GM19035 (cell line): ENCODE data around the gene NOMO2.
A peak's percentile ranks its signal among the peaks of the same experiment; 100 is the strongest.
"Not testable (repeated sequence)": the region's sequence is repeated elsewhere in the genome, so short reads cannot be mapped to it uniquely, and the experiment has no call there.

Source experiments
- ATAC-seq: cut with Tn5 transposase; IDR thresholded peaks from one replicate; pipeline ENCODE4 v1.9.1; 2021; ENCODE audit not compliant: unreplicated experiment

The NOMO2 gene, protein sequence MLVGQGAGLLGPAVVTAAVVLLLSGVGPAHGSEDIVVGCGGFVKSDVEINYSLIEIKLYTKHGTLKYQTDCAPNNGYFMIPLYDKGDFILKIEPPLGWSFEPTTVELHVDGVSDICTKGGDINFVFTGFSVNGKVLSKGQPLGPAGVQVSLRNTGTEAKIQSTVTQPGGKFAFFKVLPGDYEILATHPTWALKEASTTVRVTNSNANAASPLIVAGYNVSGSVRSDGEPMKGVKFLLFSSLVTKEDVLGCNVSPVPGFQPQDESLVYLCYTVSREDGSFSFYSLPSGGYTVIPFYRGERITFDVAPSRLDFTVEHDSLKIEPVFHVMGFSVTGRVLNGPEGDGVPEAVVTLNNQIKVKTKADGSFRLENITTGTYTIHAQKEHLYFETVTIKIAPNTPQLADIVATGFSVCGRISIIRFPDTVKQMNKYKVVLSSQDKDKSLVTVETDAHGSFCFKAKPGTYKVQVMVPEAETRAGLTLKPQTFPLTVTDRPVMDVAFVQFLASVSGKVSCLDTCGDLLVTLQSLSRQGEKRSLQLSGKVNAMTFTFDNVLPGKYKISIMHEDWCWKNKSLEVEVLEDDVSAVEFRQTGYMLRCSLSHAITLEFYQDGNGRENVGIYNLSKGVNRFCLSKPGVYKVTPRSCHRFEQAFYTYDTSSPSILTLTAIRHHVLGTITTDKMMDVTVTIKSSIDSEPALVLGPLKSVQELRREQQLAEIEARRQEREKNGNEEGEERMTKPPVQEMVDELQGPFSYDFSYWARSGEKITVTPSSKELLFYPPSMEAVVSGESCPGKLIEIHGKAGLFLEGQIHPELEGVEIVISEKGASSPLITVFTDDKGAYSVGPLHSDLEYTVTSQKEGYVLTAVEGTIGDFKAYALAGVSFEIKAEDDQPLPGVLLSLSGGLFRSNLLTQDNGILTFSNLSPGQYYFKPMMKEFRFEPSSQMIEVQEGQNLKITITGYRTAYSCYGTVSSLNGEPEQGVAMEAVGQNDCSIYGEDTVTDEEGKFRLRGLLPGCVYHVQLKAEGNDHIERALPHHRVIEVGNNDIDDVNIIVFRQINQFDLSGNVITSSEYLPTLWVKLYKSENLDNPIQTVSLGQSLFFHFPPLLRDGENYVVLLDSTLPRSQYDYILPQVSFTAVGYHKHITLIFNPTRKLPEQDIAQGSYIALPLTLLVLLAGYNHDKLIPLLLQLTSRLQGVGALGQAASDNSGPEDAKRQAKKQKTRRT

DNA sequence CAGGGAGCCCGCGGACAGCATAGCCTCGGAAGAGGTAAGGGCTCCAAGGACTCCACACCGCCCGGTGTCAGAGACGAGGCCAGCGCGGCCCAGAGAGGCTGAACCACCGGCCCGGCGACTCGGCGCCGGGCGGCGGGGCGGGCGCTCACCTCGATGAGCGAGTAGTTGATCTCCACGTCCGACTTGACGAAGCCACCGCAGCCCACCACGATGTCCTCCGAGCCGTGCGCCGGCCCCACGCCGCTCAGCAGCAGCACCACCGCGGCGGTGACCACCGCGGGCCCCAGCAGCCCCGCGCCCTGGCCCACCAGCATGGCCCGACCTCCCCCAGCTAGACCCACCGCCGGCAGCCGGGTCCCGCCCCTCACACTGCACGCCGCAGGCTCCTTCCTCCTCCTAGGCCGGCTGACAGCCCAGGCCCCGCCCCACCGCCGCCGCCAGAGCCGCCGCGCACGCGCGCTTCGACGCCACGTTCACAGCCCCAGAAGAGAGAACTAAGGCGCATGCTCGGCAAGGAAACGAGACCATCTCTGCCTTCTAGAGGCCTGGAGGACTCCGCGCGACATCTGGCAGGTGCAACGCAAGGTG is at the start of gene NOMO2:
Gene NOMO2, minus strand, starts transcription at position 371 of the 588 bp plus-strand sequence. Its CDS starts 57 bp downstream, at position 314.
- peak; percentile 92 for ATAC-seq

- ATAC-seq: not testable (repeated sequence)
These were observed 48.4 kb upstream of the NOMO2 start for GRCh38 chr16:18610147-18610803.

- ATAC-seq: not testable (repeated sequence)
These were observed 46.4 kb upstream of the NOMO2 start for GRCh38 chr16:18608271-18608670.

GRCh38 chr16:18603572-18604246 is 41.8 kb upstream of the NOMO2 start:
- ATAC-seq: not testable (repeated sequence)

- ATAC-seq: not testable (repeated sequence)
These were observed 36.7 kb upstream of the NOMO2 start for GRCh38 chr16:18598582-18598981.

DNA sequence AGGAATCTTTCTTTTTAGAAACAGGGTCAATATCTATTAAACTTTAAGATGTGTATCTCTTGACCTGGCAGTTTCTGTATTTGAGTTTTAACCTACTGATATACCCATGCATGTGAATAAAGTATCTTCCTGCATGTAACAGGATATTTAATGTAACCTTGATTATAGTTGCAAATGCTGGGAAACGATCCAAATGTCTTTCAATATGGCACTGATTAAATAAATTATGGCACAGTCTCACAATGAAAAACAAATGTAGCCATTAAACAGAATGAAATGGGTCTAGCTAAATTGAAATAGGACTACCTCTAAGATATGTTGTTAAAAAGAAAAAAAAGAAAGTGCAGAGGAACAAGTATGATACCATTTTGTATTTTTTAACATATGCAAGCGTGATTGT is 35.8 kb upstream of the NOMO2 start:
- not testable (repeated sequence) for ATAC-seq

DNA sequence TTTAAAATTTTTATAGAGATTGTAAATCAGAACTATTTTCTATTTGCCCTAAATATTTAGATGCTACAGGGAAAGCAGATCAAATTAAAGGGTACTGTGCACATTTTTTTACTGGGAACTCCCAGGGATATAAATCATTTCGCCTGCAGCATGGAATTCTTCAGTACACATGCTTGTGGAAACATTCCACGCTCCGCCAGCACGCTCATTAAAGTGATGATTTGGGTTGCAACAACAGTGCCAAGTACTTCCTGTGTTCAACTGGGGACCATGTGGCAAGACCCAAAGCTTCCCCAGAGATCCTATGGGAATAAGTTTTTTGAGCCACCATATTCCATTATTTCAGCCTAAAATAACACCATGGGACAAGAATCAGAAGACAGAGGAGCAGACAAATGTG is 35.4 kb upstream of the NOMO2 start:
- not testable (repeated sequence) for ATAC-seq

GRCh38 chr16:18595796-18596195 is 33.9 kb upstream of the NOMO2 start:
- not testable (repeated sequence) for ATAC-seq

- not testable (repeated sequence) for ATAC-seq
These were observed 33.0 kb upstream of the NOMO2 start for GRCh38 chr16:18594880-18595279.

DNA sequence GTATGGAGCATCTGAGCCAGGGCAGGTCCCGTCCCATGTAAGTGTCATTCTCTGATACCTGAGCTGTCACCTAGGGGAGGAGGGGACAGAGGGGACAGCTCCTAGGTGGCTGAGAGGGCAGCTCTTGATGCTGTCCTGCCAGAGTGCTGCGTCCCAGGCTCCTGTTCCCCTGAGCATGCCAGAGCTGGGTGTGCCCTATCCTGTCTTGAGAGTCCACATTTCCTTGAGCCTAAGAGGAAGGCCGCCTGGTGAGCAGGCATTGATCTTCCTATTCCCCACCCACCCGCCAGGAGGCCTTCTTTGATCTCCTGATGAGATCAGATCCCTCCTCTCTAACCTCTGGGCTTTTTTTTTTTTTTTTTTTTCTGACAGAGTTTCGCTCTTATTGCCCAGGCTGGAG is 32.0 kb upstream of the NOMO2 start:
- not testable (repeated sequence) for ATAC-seq

GRCh38 chr16:18592982-18593381 is 31.1 kb upstream of the NOMO2 start:
- ATAC-seq: not testable (repeated sequence)

- not testable (repeated sequence) for ATAC-seq
These were observed 30.0 kb upstream of the NOMO2 start for GRCh38 chr16:18591908-18592307.

GRCh38 chr16:18591441-18591840 is 29.5 kb upstream of the NOMO2 start:
- not testable (repeated sequence) for ATAC-seq

DNA sequence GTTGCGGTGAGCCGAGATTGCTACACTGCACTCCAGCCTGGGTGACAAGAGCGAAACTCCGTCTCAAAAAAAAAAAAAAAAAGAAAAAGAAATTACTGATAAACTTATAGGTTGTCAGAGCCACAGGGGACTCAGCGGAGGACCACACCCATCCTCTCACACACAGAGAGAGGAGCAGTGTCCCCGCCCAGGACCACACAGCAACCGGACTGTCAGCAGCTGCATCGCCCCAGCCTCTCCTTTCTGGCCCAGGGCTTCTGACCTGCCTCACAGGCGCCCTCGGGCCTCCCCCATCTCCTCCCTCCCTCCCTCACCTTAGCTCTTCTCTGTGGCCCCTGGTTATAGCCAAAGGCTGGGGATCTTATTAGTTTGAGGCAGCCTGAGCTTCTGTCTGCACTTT is 27.9 kb upstream of the NOMO2 start:
- not testable (repeated sequence) for ATAC-seq

GRCh38 chr16:18586560-18587540 is 25.0 kb upstream of the NOMO2 start:
- not testable (repeated sequence) for ATAC-seq

DNA sequence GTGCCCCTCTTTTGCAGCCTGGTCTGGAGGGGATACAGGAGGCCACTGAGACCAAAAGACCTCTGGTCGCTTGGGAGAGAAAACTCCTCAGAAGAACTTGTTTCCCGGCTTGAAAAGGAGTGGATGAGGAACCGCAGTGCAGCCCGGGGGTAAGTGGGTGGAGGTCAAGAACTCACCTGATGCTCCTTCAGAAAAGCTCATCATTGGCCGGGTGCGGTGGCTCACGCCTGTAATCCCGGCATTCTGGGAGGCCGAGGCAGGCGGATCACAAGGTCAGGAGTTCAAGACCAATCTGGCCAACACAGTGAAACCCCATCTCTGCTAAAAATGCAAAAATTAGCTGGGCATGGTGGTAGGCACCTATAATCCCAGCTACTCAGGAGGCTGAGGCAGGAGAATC is 23.9 kb upstream of the NOMO2 start:
- ATAC-seq: not testable (repeated sequence)

- no peak for ATAC-seq
These were observed 21.0 kb upstream of the NOMO2 start for GRCh38 chr16:18582902-18583301.

- ATAC-seq: not testable (repeated sequence)
These were observed 18.5 kb upstream of the NOMO2 start for GRCh38 chr16:18580396-18580795.
